Spleen (tissue), 7 donors: ENCODE results near the gene PRPF8.

Experiments
- CTCF ChIP-seq, 11 experiments: fragments of 200-600 bp in 7 of 11; fragments of 450-650 bp in 4 of 11; sonication (generic) in 4 of 11; IDR thresholded peaks in 8 of 11; conservative IDR thresholded peaks in 3 of 11; 1 replicate in 7 of 11; 2 replicates in 4 of 11; pipeline versions ENCODE4 v1.4.0 to v1.8.0; 2016 to 2021; ENCODE audit warnings: antibody characterized with exemption in 11 of 11, inconsistent platforms in 4 of 11, mild to moderate bottlenecking in 1 of 11
- POLR2A ChIP-seq, 3 donors: fragments of 450-650 bp; IDR thresholded peaks; one replicate each; pipeline ENCODE4 v1.5.1; 2017; ENCODE audit warnings: antibody characterized with exemption in 3 of 3, mild to moderate bottlenecking in 1 of 3
- POLR2AphosphoS5 ChIP-seq, 3 donors: sonication (generic); formaldehyde crosslinking; IDR thresholded peaks; one replicate each; pipeline ENCODE4 v1.5.1; 2017; ENCODE audit warnings: antibody characterized with exemption in 3 of 3
- donor health status: DM: no; HTN: no; CAD: no; lungs with moderate emphysema.
- donor health status: DM: no; HTN: no; CAD: no.
- donor health status: DM: no; HTN: no; CAD: no.

GRCh38 chr17:1686086-1686485 lies 1.4 kb upstream of the PRPF8 start:
- TF ChIP-seq CTCF (IDR thresholded peaks at IDR 0.05 in 8 of 11, conservative IDR thresholded peaks at IDR 0.05 in 3 of 11): no peak
- no peak for TF ChIP-seq POLR2AphosphoS5 (IDR thresholded peaks at IDR 0.05)
- TF ChIP-seq POLR2A (IDR thresholded peaks at IDR 0.05): no peak
